Cortex of kidney (tissue), 1 donor: Measurements from ENCODE around the gene GPR42.

Experiments
- DNase-seq: peaks from one replicate; lab custom pipeline; 2025; lab: John Stamatoyannopoulos, UW

GPR42 gene

GRCh38 chr19:35370722-35371121, at the start of gene GPR42:
GPR42 (plus strand) TSS chr19:35371068; CDS start chr19:35371360, 292 bp downstream.
- DNase-seq = no peak

GRCh38 chr19:35321291-35321690, 49.6 kb upstream of the GPR42 start:
- DNase-seq = no peak

GRCh38 chr19:35322014-35322413, 48.9 kb upstream of the GPR42 start:
- no peak for DNase-seq

- no peak for DNase-seq
Observed at GRCh38 chr19:35327642-35328041, 43.2 kb upstream of the GPR42 start.

GRCh38 chr19:35328851-35329285, 42.0 kb upstream of the GPR42 start, which contains the start of gene CD22:
CD22 (plus strand) TSS chr19:35329187; CDS start chr19:35332041, 2,854 bp downstream.
- no peak for DNase-seq

GRCh38 chr19:35329323-35329722, 41.5 kb upstream of the GPR42 start:
- DNase-seq = no peak

- no peak for DNase-seq
Observed at GRCh38 chr19:35330475-35330874, 40.4 kb upstream of the GPR42 start.

- DNase-seq = no peak
Observed at GRCh38 chr19:35331551-35332214, 39.2 kb upstream of the GPR42 start.

- no peak for DNase-seq
Observed at GRCh38 chr19:35332817-35333216, 38.1 kb upstream of the GPR42 start.

GRCh38 chr19:35334144-35334753, 36.6 kb upstream of the GPR42 start:
- DNase-seq = no peak

- no peak for DNase-seq
Observed at GRCh38 chr19:35336166-35336955, 34.5 kb upstream of the GPR42 start.

- no peak for DNase-seq
Observed at GRCh38 chr19:35337097-35337983, 33.5 kb upstream of the GPR42 start.

- no peak for DNase-seq
Observed at GRCh38 chr19:35337984-35338296, 32.9 kb upstream of the GPR42 start.

- DNase-seq = no peak
Observed at GRCh38 chr19:35340431-35340830, 30.4 kb upstream of the GPR42 start.

- DNase-seq = no peak
Observed at GRCh38 chr19:35341006-35341405, 29.9 kb upstream of the GPR42 start.

GRCh38 chr19:35341565-35342225, 29.2 kb upstream of the GPR42 start:
- no peak for DNase-seq

GRCh38 chr19:35342430-35342829, 28.4 kb upstream of the GPR42 start:
- no peak for DNase-seq

GRCh38 chr19:35344511-35345031, 26.3 kb upstream of the GPR42 start:
- no peak for DNase-seq

- DNase-seq = no peak
Observed at GRCh38 chr19:35345671-35346111, 25.2 kb upstream of the GPR42 start.

- no peak for DNase-seq
Observed at GRCh38 chr19:35346193-35347052, 24.4 kb upstream of the GPR42 start.
